Nephron progenitor cell (in vitro differentiated cells): ENCODE data around the gene PIGA.
A peak's percentile ranks its signal among the peaks of the same experiment; 100 is the strongest.

ENCODE experiments used
- DNase-seq: peaks from one replicate; pipeline ENCODE4 v3.0.0; 2021
- H3K27ac Mint-ChIP-seq: 2 replicates; pipeline ENCODE4 v1.8.0; 2021; ENCODE audit warnings: mild to moderate bottlenecking, moderate library complexity, mixed read lengths
- H3K27me3 Mint-ChIP-seq: 2 replicates; pipeline ENCODE4 v1.8.0; 2021; ENCODE audit warnings: mild to moderate bottlenecking, low read depth, mixed read lengths; ENCODE audit not compliant: poor library complexity
- H3K36me3 Mint-ChIP-seq: 2 replicates; pipeline ENCODE4 v1.8.0; 2021; ENCODE audit warnings: low read depth, mixed read lengths
- H3K4me1 Mint-ChIP-seq: 2 replicates; pipeline ENCODE4 v1.8.0; 2021; ENCODE audit warnings: mixed read lengths
- H3K4me3 Mint-ChIP-seq: 2 replicates; pipeline ENCODE4 v1.8.0; 2021; ENCODE audit warnings: mild to moderate bottlenecking, moderate library complexity, mixed read lengths
- H3K9me3 Mint-ChIP-seq: 2 replicates; pipeline ENCODE4 v1.8.0; 2021; ENCODE audit warnings: mild to moderate bottlenecking, moderate library complexity, mixed read lengths
- TF ChIP-seq, protein P1 (sequence below): fragments of 200-600 bp; sonication (generic); IDR thresholded peaks from 2 replicates; pipeline ENCODE4 v1.5.0; 2021; ENCODE audit warnings: antibody characterized with exemption

Gene PIGA

DNA sequence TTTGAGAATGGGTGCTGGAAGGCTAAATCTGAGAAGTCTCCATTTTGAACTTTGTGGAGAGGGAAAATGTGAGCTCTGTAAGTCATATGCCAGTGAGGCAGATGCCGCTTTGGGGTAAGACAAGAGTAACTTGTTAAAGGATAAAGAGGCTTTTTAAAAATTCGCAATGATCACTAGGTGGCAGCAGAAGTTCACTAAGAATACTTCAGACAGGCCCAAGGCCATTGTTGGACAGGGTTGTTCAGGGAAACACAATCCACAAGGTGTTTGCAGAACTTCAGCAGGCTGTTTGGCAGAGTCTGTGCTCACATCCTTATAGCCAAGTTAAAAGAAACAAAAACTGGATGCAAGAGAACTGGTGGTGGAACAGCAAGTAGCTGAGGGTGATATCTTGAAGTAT lies 13.7 kb upstream of the PIGA start:
- H3K27me3 Mint-ChIP-seq = peaks cover 8% of the 10 kb centered on the region
- no peak overlapping the region for H3K27ac Mint-ChIP-seq
- no peaks in the 10 kb centered on the region for H3K36me3 Mint-ChIP-seq
- peak; percentile 46 for DNase-seq
- H3K4me3 Mint-ChIP-seq = no peak overlapping the region
- H3K9me3 Mint-ChIP-seq = no peaks in the 10 kb centered on the region
- peaks cover 19% of the 10 kb centered on the region for H3K4me1 Mint-ChIP-seq
- TF ChIP-seq, protein P1, sequence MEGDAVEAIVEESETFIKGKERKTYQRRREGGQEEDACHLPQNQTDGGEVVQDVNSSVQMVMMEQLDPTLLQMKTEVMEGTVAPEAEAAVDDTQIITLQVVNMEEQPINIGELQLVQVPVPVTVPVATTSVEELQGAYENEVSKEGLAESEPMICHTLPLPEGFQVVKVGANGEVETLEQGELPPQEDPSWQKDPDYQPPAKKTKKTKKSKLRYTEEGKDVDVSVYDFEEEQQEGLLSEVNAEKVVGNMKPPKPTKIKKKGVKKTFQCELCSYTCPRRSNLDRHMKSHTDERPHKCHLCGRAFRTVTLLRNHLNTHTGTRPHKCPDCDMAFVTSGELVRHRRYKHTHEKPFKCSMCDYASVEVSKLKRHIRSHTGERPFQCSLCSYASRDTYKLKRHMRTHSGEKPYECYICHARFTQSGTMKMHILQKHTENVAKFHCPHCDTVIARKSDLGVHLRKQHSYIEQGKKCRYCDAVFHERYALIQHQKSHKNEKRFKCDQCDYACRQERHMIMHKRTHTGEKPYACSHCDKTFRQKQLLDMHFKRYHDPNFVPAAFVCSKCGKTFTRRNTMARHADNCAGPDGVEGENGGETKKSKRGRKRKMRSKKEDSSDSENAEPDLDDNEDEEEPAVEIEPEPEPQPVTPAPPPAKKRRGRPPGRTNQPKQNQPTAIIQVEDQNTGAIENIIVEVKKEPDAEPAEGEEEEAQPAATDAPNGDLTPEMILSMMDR = peak; percentile 70

DNA sequence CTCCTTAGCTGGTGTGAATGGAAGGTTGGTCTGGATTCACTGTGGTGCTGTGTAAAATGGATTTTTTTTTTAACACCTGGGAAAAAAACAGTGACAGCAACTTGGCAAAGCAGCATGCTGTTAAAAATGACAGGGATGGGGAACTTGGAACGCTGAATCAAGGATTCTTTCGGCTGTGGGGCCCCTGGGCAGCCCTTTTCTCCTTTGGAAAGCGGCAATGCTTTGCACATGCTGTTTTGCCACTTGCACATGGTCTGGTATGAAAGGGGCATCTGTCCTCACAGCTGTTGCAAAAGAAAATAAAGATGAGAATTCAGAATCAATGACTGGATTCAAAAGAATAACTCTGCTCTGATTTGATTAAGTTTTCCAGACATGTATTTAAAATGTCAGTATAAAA lies 10.7 kb upstream of the PIGA start:
- peaks cover 8% of the 10 kb centered on the region for H3K27me3 Mint-ChIP-seq
- H3K4me3 Mint-ChIP-seq = no peak overlapping the region
- peaks cover 19% of the 10 kb centered on the region for H3K4me1 Mint-ChIP-seq
- no peaks in the 10 kb centered on the region for H3K36me3 Mint-ChIP-seq
- no peak for DNase-seq
- no peak overlapping the region for H3K27ac Mint-ChIP-seq
- no peaks in the 10 kb centered on the region for H3K9me3 Mint-ChIP-seq
- TF ChIP-seq, protein P1 = no peak

DNA sequence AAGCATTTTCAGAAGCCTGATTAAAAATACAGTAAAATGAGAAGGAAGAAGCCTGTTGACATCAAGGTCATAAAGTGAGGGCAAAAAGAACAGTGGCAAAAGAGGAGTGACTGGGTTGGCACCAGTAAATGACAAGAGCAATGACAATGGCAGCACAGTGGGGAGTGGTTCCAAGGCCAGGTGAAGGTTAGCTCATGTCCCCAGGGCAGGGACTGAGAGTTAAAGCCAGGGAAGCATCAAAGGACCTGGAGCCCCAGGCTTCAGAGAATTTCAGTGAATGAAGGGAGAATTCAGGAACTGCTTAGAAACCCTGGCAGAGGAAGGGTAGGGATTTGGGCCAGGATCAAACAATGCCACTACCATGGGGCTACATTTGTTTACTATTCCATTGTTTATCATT lies 8.8 kb upstream of the PIGA start:
- no peaks in the 10 kb centered on the region for H3K36me3 Mint-ChIP-seq
- H3K27ac Mint-ChIP-seq = no peak overlapping the region
- no peaks in the 10 kb centered on the region for H3K9me3 Mint-ChIP-seq
- H3K27me3 Mint-ChIP-seq = peaks cover 16% of the 10 kb centered on the region
- TF ChIP-seq, protein P1 = no peak
- peaks cover 2% of the 10 kb centered on the region for H3K4me1 Mint-ChIP-seq
- H3K4me3 Mint-ChIP-seq = no peak overlapping the region
- no peak for DNase-seq

DNA sequence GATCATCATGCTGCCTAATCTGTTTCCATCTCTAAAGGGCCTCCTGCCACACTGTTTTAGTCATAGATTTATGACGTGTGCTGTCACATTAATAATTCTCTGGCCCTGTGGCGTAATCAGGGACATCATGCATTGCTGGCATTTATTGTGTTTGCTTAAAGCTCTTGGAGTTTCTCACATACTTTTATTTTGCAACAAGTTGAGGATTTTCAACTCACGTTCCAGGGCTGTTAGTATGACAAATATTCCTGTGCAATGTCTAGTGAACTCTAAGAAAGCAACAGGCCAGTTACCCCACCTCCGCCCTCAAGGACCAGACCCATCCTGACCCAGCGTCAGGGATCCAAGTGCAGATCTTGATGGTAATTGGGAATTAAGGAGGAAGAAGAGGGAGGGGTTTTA lies 7.8 kb upstream of the PIGA start:
- H3K27ac Mint-ChIP-seq = no peak overlapping the region
- no peaks in the 10 kb centered on the region for H3K4me1 Mint-ChIP-seq
- TF ChIP-seq, protein P1 = no peak
- H3K9me3 Mint-ChIP-seq = no peaks in the 10 kb centered on the region
- DNase-seq = no peak
- no peaks in the 10 kb centered on the region for H3K36me3 Mint-ChIP-seq
- H3K4me3 Mint-ChIP-seq = no peak overlapping the region
- H3K27me3 Mint-ChIP-seq = peaks cover 20% of the 10 kb centered on the region

DNA sequence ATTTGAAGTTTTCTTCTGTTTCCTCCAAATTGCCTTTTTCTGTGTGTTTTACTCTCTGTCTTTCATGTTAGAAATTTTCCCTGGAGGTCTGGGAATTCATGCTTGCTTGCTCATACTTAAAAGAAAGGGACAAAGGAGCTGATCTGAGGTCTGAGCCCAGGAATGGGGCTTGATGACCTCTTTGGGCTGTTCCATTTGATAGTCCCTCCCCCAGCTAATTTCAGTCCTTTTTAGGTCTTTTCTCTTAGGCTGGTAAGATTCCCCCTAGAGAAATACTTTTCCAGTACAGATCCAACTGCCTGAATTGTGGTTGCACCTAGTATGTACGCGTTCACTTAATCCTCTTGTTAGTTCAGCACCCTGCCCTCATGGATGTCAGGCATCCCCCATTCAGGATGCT lies 5.5 kb upstream of the PIGA start:
- no peak overlapping the region for H3K4me3 Mint-ChIP-seq
- H3K4me1 Mint-ChIP-seq = no peaks in the 10 kb centered on the region
- H3K9me3 Mint-ChIP-seq = no peaks in the 10 kb centered on the region
- H3K36me3 Mint-ChIP-seq = no peaks in the 10 kb centered on the region
- H3K27ac Mint-ChIP-seq = peak overlapping the region; percentile 9
- TF ChIP-seq, protein P1 = no peak
- peaks cover 36% of the 10 kb centered on the region for H3K27me3 Mint-ChIP-seq
- DNase-seq = no peak

DNA sequence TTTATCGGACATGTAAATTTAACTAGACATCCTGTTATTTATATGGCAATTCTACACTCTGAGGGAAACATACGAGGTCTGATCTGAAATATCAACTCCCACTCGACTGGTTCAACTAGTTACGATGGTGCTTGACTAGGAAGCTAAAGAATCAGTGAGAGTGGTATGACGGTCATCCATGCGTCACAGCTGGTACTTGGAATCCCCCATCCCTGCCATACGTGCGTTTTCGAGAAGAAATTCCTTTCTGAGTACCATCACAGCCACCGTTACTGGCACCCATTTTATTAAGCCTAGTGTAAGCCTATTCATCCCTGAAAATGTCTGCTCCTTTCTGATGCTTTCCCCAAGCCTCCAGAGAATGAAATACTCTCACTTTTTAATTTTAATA lies 695 bp upstream of the PIGA start:
- Mint-ChIP-seq H3K4me1 (no peaks in the 10 kb centered on the region), H3K27ac (no peak overlapping the region), H3K9me3 (no peaks in the 10 kb centered on the region), H3K4me3 (peak overlapping the region; percentile 92), H3K36me3 (peaks cover 4% of the 10 kb centered on the region), H3K27me3 (peaks cover 36% of the 10 kb centered on the region)
- TF ChIP-seq, protein P1 = no peak
- DNase-seq = peak; percentile 9
